GM21576 (cell line): ENCODE results near the gene SUCO.
"Not testable (repeated sequence)": the region's sequence is repeated elsewhere in the genome, so short reads cannot be mapped to it uniquely, and the experiment has no call there.

Experiments
- ATAC-seq: cut with Tn5 transposase; IDR thresholded peaks from one replicate; pipeline ENCODE4 v1.9.1; 2021; ENCODE audit warnings: mild to moderate bottlenecking, moderate library complexity; ENCODE audit not compliant: unreplicated experiment

Gene SUCO, protein sequence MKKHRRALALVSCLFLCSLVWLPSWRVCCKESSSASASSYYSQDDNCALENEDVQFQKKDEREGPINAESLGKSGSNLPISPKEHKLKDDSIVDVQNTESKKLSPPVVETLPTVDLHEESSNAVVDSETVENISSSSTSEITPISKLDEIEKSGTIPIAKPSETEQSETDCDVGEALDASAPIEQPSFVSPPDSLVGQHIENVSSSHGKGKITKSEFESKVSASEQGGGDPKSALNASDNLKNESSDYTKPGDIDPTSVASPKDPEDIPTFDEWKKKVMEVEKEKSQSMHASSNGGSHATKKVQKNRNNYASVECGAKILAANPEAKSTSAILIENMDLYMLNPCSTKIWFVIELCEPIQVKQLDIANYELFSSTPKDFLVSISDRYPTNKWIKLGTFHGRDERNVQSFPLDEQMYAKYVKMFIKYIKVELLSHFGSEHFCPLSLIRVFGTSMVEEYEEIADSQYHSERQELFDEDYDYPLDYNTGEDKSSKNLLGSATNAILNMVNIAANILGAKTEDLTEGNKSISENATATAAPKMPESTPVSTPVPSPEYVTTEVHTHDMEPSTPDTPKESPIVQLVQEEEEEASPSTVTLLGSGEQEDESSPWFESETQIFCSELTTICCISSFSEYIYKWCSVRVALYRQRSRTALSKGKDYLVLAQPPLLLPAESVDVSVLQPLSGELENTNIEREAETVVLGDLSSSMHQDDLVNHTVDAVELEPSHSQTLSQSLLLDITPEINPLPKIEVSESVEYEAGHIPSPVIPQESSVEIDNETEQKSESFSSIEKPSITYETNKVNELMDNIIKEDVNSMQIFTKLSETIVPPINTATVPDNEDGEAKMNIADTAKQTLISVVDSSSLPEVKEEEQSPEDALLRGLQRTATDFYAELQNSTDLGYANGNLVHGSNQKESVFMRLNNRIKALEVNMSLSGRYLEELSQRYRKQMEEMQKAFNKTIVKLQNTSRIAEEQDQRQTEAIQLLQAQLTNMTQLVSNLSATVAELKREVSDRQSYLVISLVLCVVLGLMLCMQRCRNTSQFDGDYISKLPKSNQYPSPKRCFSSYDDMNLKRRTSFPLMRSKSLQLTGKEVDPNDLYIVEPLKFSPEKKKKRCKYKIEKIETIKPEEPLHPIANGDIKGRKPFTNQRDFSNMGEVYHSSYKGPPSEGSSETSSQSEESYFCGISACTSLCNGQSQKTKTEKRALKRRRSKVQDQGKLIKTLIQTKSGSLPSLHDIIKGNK (N-terminal part only)

DNA sequence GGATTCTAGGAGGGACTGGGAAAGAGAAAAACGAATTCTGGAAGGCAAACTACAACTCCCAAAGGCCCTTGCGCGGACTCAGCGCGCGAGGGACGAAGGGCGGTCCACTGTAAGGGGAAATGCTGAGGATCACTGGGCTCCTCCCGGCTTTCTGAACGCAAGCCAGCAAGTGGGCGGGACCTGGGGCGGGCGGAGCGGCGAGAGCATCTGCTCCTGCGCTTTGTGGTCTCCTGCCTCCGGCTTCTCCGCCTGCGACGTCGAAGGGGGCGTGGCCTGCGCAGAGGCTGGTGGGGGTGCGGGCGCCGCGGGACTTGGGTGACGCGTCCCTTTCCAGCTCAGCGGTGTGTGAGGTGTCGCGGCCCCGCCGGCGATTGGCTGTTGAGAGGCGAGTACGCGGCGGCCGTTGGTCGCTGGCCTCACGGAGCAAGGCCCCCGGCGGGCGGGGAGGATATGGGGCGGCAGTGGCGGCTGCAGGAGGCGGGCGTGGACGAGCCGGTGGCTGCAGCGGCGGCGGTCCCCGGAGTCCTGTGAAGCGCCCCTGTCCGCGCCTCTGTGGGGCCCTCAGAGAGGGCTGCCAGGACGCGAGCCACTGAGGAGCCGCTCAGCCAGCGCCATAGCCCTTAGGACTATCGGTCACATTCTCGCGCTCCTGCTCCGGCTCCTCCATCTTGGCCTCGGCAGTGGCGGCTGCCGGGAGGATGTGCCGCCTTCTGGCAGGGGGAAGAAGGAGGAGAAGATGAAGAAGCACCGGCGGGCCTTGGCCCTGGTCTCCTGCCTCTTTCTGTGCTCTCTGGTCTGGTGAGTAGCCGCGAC lies at the start of gene SUCO:
Gene SUCO, plus strand, starts transcription at position 451 of the 813 bp plus-strand sequence. Its CDS starts 286 bp downstream, at position 737.
- ATAC-seq: peak; percentile 82

DNA sequence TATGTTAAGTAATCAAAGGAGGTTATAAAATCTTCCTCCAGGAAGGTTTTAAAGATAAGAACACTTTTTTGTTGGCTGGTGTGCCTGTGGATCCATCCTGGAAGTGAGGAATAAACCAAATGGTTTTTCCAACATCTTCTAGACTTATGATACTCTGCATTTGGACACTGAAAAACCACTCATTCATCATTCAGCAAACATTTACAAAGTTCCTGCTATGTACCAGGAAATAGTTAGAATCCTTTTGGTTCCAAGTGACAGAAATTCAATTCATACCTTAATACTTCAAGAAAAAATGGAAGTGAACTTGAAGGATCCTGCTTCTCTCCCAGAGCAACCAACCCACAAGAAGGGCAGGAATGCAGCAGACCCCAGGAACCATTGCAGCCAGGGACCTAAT lies 49.5 kb upstream of the SUCO start:
- no peak for ATAC-seq

DNA sequence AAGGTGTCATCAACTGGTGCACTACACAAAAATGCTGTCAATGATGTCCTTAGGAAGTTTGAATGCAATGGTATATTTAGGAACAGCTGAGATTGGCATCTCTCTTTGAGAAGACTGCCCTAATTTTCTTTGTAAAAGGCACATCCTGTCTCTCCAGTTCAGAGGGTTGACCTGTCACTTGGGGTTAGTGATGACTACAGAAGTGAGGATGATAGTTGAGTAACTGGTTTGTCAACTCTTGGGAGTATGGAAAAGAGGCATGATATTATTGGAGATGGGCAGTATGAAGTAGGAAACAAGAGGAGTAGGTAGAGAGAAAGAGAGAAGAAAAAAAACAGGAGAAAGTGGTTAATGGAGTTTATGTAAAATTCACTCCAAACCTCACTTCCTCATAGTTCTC lies 48.7 kb upstream of the SUCO start:
- ATAC-seq: no peak

DNA sequence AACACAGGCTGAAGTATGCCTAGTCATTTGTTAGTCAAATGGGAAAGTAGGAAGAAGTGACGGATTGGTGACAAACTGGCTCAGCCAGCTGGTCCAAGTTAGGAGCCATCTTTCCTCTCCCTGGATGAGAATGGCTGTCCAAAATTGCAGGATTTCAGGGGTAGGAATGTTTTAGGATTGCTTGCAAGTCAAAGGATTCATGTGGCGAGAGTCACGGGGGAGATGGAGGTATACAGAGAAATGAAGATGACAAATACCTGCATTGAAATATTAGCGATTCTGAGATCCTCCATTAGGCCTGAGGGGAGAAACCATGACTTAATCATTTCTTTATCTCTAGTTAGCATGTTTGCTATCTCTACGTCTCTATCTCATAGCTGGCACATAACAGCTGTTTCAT lies 47.3 kb upstream of the SUCO start:
- ATAC-seq: no peak

DNA sequence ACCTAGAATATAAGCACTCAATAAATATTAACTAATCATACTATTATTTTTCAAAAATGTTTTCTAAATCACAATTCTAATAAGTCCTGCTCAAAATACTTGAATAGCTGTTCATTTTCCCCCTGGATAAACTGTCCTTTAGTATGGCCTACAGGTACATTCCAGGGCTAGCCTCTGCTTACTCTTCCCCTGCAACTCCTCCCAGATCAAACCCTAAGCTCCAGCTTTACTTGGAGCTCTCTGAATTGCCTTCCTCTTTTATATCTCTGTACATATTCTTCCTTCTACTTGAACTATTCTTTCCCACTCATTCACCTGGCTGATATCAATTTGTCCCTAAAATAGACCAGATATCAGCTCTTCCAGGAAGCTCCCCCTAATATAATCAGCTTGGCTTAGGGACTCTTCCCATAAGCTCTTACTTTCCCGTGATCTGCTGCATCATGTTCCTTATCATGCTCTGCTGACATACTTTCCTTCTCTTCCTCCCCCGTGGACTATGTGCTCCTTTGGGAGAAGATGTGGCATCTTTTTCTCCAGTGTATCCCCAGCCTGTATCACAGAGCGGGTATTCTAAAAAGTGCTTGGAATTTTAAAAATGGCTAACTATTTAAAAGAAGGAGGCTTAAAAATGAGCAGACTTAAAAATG lies 46.0 kb upstream of the SUCO start:
- no peak for ATAC-seq

DNA sequence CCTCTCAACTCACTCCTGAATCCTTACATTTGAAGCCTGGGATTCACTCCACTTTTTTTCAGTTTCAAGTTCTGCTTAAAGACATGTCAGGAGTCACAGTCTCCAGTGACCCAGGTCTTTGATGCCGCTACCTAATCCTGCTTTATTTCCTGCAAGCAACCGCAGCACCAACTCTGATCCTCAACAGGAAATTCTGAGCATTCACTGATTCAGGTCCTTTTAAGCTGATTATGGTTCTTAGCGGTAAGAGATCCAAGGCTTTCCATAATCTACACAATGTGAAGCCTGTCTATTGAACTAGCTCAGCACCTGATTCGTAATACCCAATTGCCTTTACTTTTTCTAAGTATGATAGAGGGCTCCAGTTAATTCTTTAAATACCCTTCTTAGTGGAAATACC lies 45.4 kb upstream of the SUCO start:
- ATAC-seq: no peak

DNA sequence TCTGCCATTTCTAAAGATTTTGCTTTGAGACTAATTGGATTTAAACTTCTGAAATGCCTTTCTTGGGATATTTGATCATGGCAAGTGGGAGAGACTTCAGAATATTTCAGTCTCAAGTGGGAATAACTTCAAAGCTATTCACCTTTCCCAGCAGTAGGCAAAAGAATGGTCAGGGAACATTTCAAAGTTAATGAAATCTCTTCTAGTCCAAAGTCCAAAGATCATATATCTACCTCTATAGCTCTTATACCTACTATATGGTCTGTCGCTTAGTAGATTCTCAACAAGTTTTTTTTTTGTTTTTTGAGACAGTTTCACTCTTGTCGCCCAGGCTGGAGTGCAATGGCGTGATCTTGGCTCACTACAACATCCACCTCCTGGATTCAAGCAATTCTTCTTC lies 44.6 kb upstream of the SUCO start:
- no peak for ATAC-seq

DNA sequence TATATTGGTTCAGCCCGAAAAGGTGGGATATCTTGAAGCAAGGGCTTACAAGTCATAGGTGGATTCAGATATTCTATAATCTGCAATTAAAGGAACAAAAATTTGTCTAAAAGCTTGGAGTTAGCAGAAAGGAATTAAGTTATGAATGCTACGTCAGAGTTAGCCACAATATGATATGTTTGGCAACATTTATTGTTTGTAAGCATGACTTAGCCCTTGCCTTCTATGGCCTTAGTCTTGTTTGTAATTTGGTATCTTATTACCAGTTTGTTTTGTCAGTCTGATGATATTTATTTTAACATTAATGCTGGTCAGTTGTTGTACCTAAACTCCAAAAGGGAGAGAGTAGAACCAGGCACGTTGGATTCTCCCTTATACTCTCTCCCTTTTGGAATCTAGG lies 43.1 kb upstream of the SUCO start:
- ATAC-seq: no peak

DNA sequence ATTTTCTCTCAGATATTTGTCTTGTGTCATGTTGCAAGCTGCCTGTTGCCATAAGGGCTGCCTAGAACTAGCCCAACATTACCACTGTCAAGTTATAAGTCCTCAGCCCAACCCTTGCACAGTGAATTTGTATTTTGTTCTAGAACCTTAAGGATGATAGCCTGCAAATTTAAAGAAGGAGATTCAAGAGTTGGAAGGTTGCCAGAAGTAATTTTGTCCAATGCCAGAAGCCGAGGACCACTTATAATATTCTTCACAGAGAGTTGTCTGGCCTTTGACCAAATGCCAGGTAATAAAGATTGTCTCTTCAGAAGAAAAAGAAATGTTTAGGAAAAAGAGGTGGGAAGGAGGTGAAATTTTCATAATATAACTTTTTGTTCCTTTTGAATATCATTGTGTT lies 40.5 kb upstream of the SUCO start:
- ATAC-seq: no peak

DNA sequence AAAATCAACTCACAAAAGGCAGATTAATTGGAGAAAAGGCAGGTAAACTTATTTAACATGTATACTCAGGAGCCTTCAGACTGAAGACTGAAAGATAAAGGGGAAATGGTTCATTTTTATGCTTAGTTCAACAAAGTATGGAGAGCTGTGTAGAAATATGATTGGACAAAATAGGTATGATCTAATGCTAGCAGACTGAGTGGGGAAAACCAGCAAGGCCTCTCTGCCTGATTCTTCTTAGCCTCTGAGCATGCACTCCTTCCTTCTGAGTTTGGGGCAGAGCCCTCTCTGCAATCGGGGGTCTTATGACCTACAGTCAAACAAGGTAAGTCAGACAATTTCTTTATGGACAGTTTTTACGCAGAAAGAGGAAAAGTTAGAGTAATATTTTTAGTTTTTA lies 38.8 kb upstream of the SUCO start:
- ATAC-seq: no peak

DNA sequence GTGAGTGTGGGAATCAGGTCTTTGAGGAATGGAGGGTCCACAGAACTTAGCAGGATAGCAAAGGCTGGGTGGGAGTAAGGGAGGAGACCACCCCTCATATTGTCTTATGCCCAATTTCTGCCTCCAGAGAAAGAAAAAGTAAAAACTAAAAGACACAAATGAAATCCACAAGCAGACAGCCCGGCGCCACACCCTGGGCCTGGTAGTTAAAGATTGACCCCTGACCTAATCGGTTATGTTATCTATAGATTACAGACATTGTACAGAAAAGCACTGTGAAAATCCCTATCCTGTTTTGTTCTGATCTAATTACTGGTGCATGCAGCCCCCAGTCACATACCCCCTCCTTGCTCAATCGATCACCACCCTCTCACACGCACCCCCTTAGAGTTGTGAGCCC lies 36.8 kb upstream of the SUCO start:
- ATAC-seq: not testable (repeated sequence)

DNA sequence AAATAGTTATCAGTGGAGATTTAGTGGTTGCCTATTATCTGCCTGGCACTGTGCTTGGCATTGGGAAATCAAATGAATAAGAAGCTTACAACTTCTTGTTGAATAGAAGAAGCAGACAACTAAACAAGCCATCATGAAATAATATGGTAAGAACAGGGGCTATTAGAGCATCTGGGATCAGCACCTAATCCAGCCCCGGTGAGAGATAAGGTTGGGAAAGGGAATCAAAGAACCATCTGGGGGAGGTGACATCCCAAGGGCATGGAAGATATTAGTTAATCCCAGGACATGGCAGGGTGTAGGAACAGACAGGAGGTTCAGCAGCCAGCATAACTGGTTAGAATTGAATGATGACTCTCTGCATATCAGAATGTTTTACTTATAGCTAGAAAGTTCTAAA lies 36.3 kb upstream of the SUCO start:
- no peak for ATAC-seq

DNA sequence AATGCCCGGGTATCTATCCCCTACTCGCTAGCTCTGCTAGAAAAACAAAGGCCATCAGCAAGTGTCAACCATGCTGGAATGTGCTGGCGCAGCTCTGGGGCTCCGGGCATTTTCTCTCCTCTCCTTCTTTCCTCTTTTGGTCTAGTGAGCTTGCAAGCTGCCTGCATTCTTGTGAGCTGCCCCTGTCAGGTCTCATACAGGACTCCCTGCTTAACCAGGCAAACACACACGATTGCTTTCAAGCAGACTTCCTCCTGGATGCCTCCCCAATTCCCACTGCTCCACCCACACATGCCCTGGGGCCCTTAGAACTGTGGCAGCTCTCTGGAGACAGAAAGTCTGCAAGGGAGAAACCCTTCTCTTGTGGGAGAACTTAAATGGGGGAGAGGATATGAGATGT lies 35.7 kb upstream of the SUCO start:
- no peak for ATAC-seq

DNA sequence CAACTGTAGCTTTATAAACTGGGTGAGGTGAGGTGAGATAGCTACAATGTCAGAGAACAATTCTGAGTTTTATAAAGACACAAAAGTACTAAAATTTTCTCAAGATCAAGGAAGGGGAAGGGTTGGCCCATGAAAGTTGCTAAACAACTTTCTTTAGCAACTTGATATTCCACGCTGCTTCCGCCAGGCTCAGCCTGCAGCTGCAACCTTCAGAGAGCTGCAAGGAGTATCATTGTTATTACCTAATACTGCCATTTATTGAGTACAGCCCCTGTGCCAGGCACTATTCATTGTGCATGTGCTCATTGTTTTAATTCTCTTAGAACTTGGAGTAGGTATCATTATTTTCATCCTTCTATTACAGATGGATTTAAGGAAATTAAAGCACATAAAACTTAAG lies 34.1 kb upstream of the SUCO start:
- ATAC-seq: no peak

DNA sequence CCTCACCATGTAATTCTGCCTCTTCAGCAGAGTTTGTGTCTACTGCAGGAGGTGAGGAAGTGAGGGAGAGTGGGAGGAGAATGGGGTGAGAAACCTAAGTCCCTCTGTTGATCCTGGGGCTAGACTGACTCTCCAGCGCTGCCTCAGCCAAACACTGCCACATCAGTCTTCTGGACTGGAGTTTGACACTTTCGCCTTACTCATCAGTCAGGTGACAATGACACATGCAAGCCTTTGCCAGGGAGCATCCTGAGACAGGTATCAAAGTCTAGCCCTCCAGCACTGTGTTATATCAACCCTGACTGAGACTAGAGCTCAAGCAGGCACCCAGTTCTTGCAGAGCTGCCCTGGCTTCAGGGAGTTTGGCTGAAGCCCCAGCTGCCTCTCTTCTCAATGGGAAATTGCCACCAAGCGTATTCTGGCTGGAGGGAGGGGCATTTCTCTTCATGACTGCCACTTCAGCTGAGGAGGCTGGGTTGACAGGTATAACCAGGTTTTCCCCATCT lies 33.3 kb upstream of the SUCO start:
- no peak for ATAC-seq

DNA sequence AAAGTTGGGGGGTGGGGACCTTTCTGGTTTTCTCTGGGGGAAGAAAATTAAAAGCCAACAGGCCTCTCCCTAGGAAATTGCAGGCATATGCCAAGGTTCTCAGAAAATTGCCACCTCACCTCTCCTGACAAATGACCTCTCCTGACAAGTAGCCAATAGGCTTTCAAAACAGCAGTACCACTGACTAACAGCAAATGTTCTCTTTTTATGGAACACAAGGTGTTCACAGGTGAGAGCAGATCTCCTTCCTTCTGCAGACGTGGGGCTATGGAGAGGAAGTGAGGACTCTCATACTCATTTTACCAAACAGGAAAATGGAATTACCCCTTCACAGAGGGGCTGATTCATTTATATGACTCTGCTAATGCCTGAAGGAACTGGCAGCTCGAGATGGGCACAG lies 32.7 kb upstream of the SUCO start:
- ATAC-seq: no peak

DNA sequence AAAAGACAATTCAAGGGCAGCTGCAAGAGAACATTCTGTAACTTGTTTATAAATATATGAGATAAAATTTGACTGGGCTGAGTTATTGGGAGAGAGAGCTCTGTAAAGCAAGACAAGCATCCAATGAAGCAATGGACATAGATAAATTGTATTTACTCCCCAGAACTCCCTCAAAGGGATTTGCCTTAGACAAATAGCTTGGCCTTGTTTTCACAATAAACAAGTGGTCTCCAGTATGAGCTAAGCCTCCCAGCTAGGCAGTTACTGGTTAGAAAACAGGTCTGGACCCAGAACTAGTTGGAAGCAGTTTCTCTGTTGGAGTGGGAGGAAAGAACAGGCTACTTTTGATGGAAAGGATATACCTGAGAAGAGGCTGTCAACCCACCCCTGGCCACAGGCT lies 25.2 kb upstream of the SUCO start:
- no peak for ATAC-seq

DNA sequence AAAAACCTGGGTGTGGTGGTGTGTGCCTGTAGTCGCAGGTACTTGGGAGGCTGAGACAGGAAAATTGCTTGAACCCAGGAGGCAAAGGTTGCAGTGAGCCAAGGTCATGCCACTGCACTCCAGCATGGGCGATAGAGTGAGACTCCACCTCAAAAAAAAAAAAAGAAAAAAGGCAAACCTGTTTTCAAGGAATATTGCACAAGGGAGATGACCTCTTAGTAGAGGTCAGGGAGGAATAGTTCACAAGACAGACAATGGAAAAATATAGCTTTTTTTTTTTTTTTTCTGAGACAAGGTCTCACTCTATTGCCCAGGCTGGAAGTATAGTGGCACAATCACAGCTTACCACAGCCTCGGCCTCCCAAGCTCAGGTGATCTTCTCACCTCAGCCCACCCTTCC lies 22.5 kb upstream of the SUCO start:
- ATAC-seq: no peak

DNA sequence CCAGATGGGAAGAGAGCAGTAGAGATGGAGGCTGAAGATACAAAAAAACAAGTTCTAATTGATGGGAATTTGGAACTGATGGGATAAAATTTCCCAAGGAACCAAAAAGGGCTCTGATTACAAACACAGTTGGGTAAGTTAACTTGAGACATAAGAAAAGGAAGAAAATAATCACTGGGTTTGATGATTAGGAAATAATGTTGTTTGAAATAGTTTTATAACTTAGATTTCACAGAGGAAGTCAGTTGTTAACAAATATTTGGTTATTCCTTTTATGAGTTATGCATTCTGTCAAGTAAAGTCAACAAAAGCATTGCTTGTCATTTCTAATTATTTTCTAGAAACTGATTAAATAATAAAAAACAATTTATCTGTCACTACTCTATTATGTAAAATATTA lies 20.4 kb upstream of the SUCO start:
- ATAC-seq: no peak

DNA sequence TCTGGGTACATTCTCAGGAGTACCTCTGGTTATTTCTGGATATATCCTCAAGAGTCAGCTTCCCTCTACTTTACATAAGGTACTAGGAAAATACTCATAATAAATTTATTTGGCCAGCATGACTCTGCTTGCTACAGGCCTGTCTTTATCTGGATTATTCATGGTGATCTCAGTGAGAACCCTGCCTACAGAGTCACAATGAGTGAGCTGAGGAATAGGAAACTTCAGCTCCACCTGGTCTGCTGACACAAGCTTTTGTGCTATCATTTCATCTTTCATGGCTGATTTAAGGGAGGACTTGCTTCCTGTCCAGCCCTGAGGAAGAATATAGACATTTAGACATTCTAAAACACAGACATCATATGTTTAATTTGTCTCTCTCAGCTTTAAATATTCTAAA lies 19.5 kb upstream of the SUCO start:
- ATAC-seq: no peak
